IMR-90 (cell line): ENCODE measurements around the gene INTS14. TPM values are rescaled to one million over a fixed set of nuclear protein-coding genes. Genes with fewer than 3 reads are reported as not detected.

Source experiments
- ATAC-seq: fragments of 200-7000 bp; cut with Tn5 transposase; 2 replicates; pipeline ENCODE4 v1.9.1; 2020; ENCODE audit warnings: low read depth, mild to moderate bottlenecking, moderate library complexity
- BruUV-seq: library from RNA; stranded (reverse); fragments of 400-500 nt; replicated peaks from 2 replicates; lab custom pipeline; 2021; lab: Mats Ljungman, UMichigan
- CTCF ChIA-PET: fragments of 300-600 bp; formaldehyde crosslinking; extraction: SDS; loops from one replicate; lab custom pipeline; 2021; ENCODE audit warnings: antibody characterized with exemption; lab: Yijun Ruan, JAX
- POLR2A ChIA-PET: fragments of 300-600 bp; sonication (Branson Sonifier 250); formaldehyde crosslinking; loops from one replicate; lab custom pipeline; 2022; ENCODE audit warnings: antibody characterized with exemption; ENCODE audit not compliant: unreplicated experiment; lab: Charles Lee
- DNase-seq: peaks from one replicate; pipeline ENCODE4 v3.0.0; 2013
- H2AFZ ChIP-seq: replicated peaks from 2 replicates; pipeline ENCODE3; 2013; ENCODE audit warnings: low read length, mild to moderate bottlenecking; ENCODE audit not compliant: poor library complexity
- H2AK5ac ChIP-seq: 2 replicates; pipeline ENCODE4 v1.6.1; 2013; ENCODE audit warnings: low read depth, low read length, inconsistent platforms
- H2AK9ac ChIP-seq: replicated peaks from 2 replicates; pipeline ENCODE3; 2013; ENCODE audit warnings: mild to moderate bottlenecking, low read depth, low read length, moderate library complexity; ENCODE audit not compliant: poor library complexity
- H2BK120ac ChIP-seq: 2 replicates; pipeline ENCODE4 v1.6.1; 2013; ENCODE audit warnings: low read depth, low read length, inconsistent platforms
- H2BK15ac ChIP-seq: 3 replicates; pipeline ENCODE4 v1.6.1; 2013; ENCODE audit warnings: low read depth, low read length, inconsistent platforms
- H2BK20ac ChIP-seq: 2 replicates; pipeline ENCODE4 v1.6.1; 2013; ENCODE audit warnings: low read depth, mild to moderate bottlenecking, inconsistent platforms, low read length, moderate library complexity
- H2BK5ac ChIP-seq: 2 replicates; pipeline ENCODE4 v1.6.1; 2013; ENCODE audit warnings: mild to moderate bottlenecking, low read depth, low read length, inconsistent platforms; ENCODE audit not compliant: poor library complexity, severe bottlenecking
- H3K14ac ChIP-seq: replicated peaks from 2 replicates; pipeline ENCODE4 v1.6.1; 2013; ENCODE audit warnings: low read depth, low read length, inconsistent platforms
- H3K18ac ChIP-seq: 2 replicates; pipeline ENCODE4 v1.6.1; 2013; ENCODE audit warnings: low read depth, low read length, control low read depth
- H3K23ac ChIP-seq: 2 replicates; pipeline ENCODE4 v1.6.1; 2013; ENCODE audit warnings: low read depth, low read length, inconsistent platforms
- H3K27ac ChIP-seq: 2 replicates; pipeline ENCODE4 v1.5.1; 2013; ENCODE audit warnings: mild to moderate bottlenecking, control low read depth, low read length; ENCODE audit not compliant: insufficient read depth
- H3K27me3 ChIP-seq: 2 replicates; pipeline ENCODE4 v1.6.1; 2013; ENCODE audit warnings: low read length; ENCODE audit not compliant: control insufficient read depth, insufficient read depth
- H3K36me3 ChIP-seq: 2 replicates; pipeline ENCODE4 v1.6.1; 2013; ENCODE audit warnings: low read length, mixed read lengths; ENCODE audit not compliant: control insufficient read depth, insufficient read depth
- H3K4ac ChIP-seq: 2 replicates; pipeline ENCODE4 v1.6.1; 2013; ENCODE audit warnings: low read depth, low read length, inconsistent platforms
- H3K4me1 ChIP-seq: 2 replicates; pipeline ENCODE4 v1.6.1; 2013; ENCODE audit warnings: low read length, mixed read lengths; ENCODE audit not compliant: control insufficient read depth, insufficient read depth
- H3K4me2 ChIP-seq: 2 replicates; pipeline ENCODE4 v1.6.1; 2013; ENCODE audit warnings: low read depth, mild to moderate bottlenecking, control low read depth, low read length, moderate library complexity
- H3K4me3 ChIP-seq: 2 replicates; pipeline ENCODE4 v1.5.1; 2013; ENCODE audit warnings: low read depth, mild to moderate bottlenecking, control low read depth, low read length, moderate library complexity; ENCODE audit not compliant: insufficient read depth
- H3K56ac ChIP-seq: 2 replicates; pipeline ENCODE4 v1.6.1; 2013; ENCODE audit warnings: low read length, inconsistent platforms; ENCODE audit not compliant: insufficient read depth; ENCODE audit errors: extremely low read depth
- H3K79me1 ChIP-seq, 2 experiments: 2 replicates each; pipeline ENCODE4 v1.6.1; 2013; ENCODE audit warnings: low read length in 2 of 2, inconsistent platforms in 1 of 2, low read depth in 1 of 2
- H3K9ac ChIP-seq: 2 replicates; pipeline ENCODE4 v1.6.1; 2013; ENCODE audit warnings: low read depth, low read length, control low read depth
- H3K9me1 ChIP-seq: 2 replicates; pipeline ENCODE4 v1.6.1; 2013; ENCODE audit warnings: low read length, inconsistent platforms; ENCODE audit not compliant: insufficient read depth
- H3K9me3 ChIP-seq: 2 replicates; pipeline ENCODE4 v1.6.1; 2013; ENCODE audit warnings: low read length; ENCODE audit not compliant: control insufficient read depth, insufficient read depth
- H4K20me1 ChIP-seq: 2 replicates; pipeline ENCODE4 v1.6.1; 2013; ENCODE audit warnings: low read length, inconsistent platforms; ENCODE audit not compliant: insufficient read depth
- H4K5ac ChIP-seq: 2 replicates; pipeline ENCODE4 v1.6.1; 2013; ENCODE audit warnings: mild to moderate bottlenecking, low read depth, low read length, control low read depth
- H4K8ac ChIP-seq, 2 experiments: 2 replicates each; pipeline ENCODE4 v1.6.1; 2013; ENCODE audit warnings: low read depth in 2 of 2, low read length in 2 of 2, control low read depth in 1 of 2, inconsistent platforms in 1 of 2
- H4K91ac ChIP-seq: 2 replicates; pipeline ENCODE4 v1.6.1; 2013; ENCODE audit warnings: low read depth, low read length, inconsistent platforms; ENCODE audit not compliant: insufficient read depth
- BHLHE40 ChIP-seq: fragments of 150-350 bp; IDR thresholded peaks from 2 replicates; pipeline ENCODE4 v1.6.1; 2016; ENCODE audit warnings: mild to moderate bottlenecking, low read depth, low read length
- CEBPB ChIP-seq: IDR thresholded peaks from 2 replicates; pipeline ENCODE4 v1.6.1; 2012; ENCODE audit warnings: low read depth, low read length, improper control_type of control experiment
- CHD1 ChIP-seq: IDR thresholded peaks from 2 replicates; pipeline ENCODE4 v1.6.1; 2012; ENCODE audit warnings: low read depth, low read length, improper control_type of control experiment
- ELK1 ChIP-seq: fragments of 150-350 bp; IDR thresholded peaks from 2 replicates; pipeline ENCODE4 v1.6.1; 2016; ENCODE audit warnings: low read depth, mild to moderate bottlenecking, low read length, moderate library complexity, borderline replicate concordance
- FOS ChIP-seq: fragments of 150-350 bp; IDR thresholded peaks from 2 replicates; pipeline ENCODE4 v1.6.1; 2016; ENCODE audit warnings: low read depth, low read length
- MAFK ChIP-seq: IDR thresholded peaks from 2 replicates; pipeline ENCODE4 v1.6.1; 2012; ENCODE audit warnings: low read depth, low read length, improper control_type of control experiment
- MAZ ChIP-seq: IDR thresholded peaks from 2 replicates; pipeline ENCODE4 v1.6.1; 2012; ENCODE audit warnings: low read depth, mild to moderate bottlenecking, low read length, improper control_type of control experiment, moderate library complexity, borderline replicate concordance
- MXI1 ChIP-seq: IDR thresholded peaks from 2 replicates; pipeline ENCODE4 v1.6.1; 2012; ENCODE audit warnings: low read depth, mild to moderate bottlenecking, low read length, moderate library complexity, borderline replicate concordance
- NFE2L2 ChIP-seq: fragments of 150-350 bp; IDR thresholded peaks from 2 replicates; pipeline ENCODE4 v1.6.1; 2016; ENCODE audit warnings: low read depth, mild to moderate bottlenecking, low read length
- POLR2A ChIP-seq: IDR thresholded peaks from 2 replicates; pipeline ENCODE4 v1.6.1; 2012; ENCODE audit warnings: mild to moderate bottlenecking, low read depth, low read length
- RAD21 ChIP-seq: IDR thresholded peaks from 2 replicates; pipeline ENCODE4 v1.6.1; 2012; ENCODE audit warnings: low read length, improper control_type of control experiment
- RCOR1 ChIP-seq: IDR thresholded peaks from 2 replicates; pipeline ENCODE4 v1.6.1; 2012; ENCODE audit warnings: mild to moderate bottlenecking, low read length, improper control_type of control experiment; ENCODE audit not compliant: insufficient replicate concordance
- RFX5 ChIP-seq: IDR thresholded peaks from 2 replicates; pipeline ENCODE4 v1.8.0; 2012; ENCODE audit warnings: low read depth, mild to moderate bottlenecking, low read length, moderate library complexity
- SMC3 ChIP-seq: fragments of 150-350 bp; IDR thresholded peaks from 2 replicates; pipeline ENCODE4 v1.6.1; 2016; ENCODE audit warnings: low read depth, mild to moderate bottlenecking, antibody characterized with exemption, low read length, moderate library complexity
- WGBS, 2 experiments: methylation state at CpG; one replicate each; pipeline versions ENCODE4 v1.1.5 to v1.1.7; 2013; ENCODE audit warnings: missing lambda C conversion rate in 2 of 2; ENCODE audit not compliant: insufficient read length in 1 of 2; ENCODE audit errors: extremely low coverage in 2 of 2; 5-methylcytosine and 5-hydroxymethylcytosine counted together
- dilution Hi-C: fragments of 300-500 bp; cut with HindIII; formaldehyde crosslinking; loops from one replicate; pipeline ENCODE4 v1.14.3; 2018; ENCODE audit warnings: low sequenced_read_pairs; ENCODE audit not compliant: unreplicated experiment
- in situ Hi-C: fragments of 300-500 bp; cut with MboI; formaldehyde crosslinking; loops from 3 replicates; pipeline ENCODE4 v1.14.3; 2019; ENCODE audit warnings: low sequenced_read_pairs, inconsistent platforms, mixed read lengths
- intact Hi-C: fragments of 100-400 bp; cut with micrococcal nuclease; formaldehyde crosslinking; loops from 2 replicates; pipeline ENCODE4 v1.10.0; 2022
- polyA plus RNA-seq, 3 experiments: library from polyadenylated mRNA; depleted of rRNA; stranded (reverse); fragments of >200 nt; gene quantifications; 2 replicates each; pipeline ENCODE4 v1.2.3, GENCODE V29; 2012; ENCODE audit warnings: low replicate concordance in 1 of 3
- total RNA-seq: library from RNA; depleted of rRNA; stranded (reverse); fragments of >200 nt; gene quantifications from 2 replicates; pipeline ENCODE4 v1.2.3, GENCODE V29; 2012
- TF ChIP-seq, protein P1 (sequence below): fragments of 150-350 bp; IDR thresholded peaks from 2 replicates; pipeline ENCODE4 v1.6.1; 2017; ENCODE audit warnings: mild to moderate bottlenecking, antibody characterized with exemption, low read length, low read depth
- TF ChIP-seq, protein P2 (sequence below): conservative IDR thresholded peaks from 2 replicates; pipeline ENCODE4 v1.5.1; 2012; ENCODE audit warnings: mild to moderate bottlenecking, low read depth, low read length, improper control_type of control experiment

The INTS14 gene
- total and polyA plus RNA-seq, 2 of the 4 experiments (the other 2 are of a cell fraction): 22.9 to 39.5 TPM

DNA sequence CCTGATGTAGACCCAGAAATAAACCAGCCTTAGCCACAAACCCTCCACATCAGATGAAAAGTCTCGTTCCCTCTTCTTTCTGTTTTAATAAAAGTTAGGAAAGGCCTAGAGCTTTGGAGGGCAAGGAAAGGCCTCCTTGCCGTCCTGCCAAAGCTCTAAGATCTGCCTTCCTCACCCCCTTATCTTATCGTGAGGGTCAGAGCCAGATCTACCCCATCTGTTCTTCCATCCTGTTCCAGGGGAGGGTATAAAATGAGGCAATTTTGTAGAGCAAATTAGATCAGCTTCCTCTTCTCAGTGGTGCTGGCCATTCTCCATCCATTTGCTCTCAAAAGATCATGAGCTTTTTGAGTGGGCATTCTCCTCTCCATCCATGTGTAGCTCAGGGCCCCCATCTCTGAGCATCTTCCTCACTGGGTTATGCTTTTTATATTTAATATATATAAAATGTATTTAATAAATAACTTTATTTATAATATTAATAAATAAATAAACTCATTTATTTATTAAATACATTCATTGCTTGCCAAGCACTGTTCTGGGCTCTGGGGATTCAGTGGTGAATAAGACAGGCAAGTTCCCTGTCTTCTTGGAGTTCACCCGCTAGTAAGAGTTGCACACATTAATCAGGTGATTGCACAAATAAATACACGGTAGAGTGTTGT is 8.8 kb upstream of the INTS14 start:
- dilution Hi-C loops: no loop called here
- WGBS, 2 experiments: no CpG with 5 or more reads among the region's 5 CpGs
- BruUV-seq: no TSS peak

More for the DNA sequence above, 8.8 kb upstream of the INTS14 start:
- Histone ChIP-seq H3K18ac (no peak overlapping the region), H4K91ac (no peak overlapping the region), H4K5ac (no peak overlapping the region), H3K79me1 (no peaks in the 10 kb centered on the region), H4K8ac (no peak overlapping the region), H2BK20ac (no peak overlapping the region), H3K27ac (no peak overlapping the region), H3K27me3 (no peaks in the 10 kb centered on the region), H3K4ac (no peak overlapping the region), H2AK9ac (no peak overlapping the region), H3K4me2 (no peak overlapping the region), H3K9me1 (no peaks in the 10 kb centered on the region; the same call in 1 of the 2 replicates), H3K14ac (no peak overlapping the region), H3K4me1 (no peaks in the 10 kb centered on the region), H2BK120ac (no peak overlapping the region), H2AK5ac (no peak overlapping the region), H3K23ac (no peak overlapping the region), H3K56ac (no peak overlapping the region), H3K9me3 (no peaks in the 10 kb centered on the region), H3K36me3 (no peaks in the 10 kb centered on the region), H3K4me3 (no peak overlapping the region), H2AFZ (no peak overlapping the region), H2BK15ac (no peak overlapping the region), H3K9ac (no peak overlapping the region), H4K20me1 (no peaks in the 10 kb centered on the region), H2BK5ac (no peak overlapping the region)
- TF ChIP-seq CHD1 (no peak), ELK1 (no peak), BHLHE40 (no peak), CEBPB (no peak), RFX5 (no peak), POLR2A (no peak), RAD21 (no peak), MXI1 (no peak), MAFK (no peak), SMC3 (no peak), NFE2L2 (no peak), MAZ (no peak), FOS (no peak), RCOR1 (no peak)
- TF ChIP-seq, protein P1, sequence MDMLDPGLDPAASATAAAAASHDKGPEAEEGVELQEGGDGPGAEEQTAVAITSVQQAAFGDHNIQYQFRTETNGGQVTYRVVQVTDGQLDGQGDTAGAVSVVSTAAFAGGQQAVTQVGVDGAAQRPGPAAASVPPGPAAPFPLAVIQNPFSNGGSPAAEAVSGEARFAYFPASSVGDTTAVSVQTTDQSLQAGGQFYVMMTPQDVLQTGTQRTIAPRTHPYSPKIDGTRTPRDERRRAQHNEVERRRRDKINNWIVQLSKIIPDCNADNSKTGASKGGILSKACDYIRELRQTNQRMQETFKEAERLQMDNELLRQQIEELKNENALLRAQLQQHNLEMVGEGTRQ: no peak
- TF ChIP-seq, protein P2, sequence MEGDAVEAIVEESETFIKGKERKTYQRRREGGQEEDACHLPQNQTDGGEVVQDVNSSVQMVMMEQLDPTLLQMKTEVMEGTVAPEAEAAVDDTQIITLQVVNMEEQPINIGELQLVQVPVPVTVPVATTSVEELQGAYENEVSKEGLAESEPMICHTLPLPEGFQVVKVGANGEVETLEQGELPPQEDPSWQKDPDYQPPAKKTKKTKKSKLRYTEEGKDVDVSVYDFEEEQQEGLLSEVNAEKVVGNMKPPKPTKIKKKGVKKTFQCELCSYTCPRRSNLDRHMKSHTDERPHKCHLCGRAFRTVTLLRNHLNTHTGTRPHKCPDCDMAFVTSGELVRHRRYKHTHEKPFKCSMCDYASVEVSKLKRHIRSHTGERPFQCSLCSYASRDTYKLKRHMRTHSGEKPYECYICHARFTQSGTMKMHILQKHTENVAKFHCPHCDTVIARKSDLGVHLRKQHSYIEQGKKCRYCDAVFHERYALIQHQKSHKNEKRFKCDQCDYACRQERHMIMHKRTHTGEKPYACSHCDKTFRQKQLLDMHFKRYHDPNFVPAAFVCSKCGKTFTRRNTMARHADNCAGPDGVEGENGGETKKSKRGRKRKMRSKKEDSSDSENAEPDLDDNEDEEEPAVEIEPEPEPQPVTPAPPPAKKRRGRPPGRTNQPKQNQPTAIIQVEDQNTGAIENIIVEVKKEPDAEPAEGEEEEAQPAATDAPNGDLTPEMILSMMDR: no peak
- ChIA-PET CTCF (no interaction called here), POLR2A (no interaction called here)
- ATAC-seq (no peak), DNase-seq (no peak)
- intact Hi-C loops (no loop called here), in situ Hi-C loops (loop anchor here (25.0 kb wide), 1 partner anchor 668 kb away; the partner anchor contains the start of gene DIS3L)
